AG09319 (cell line): ENCODE measurements around the gene HTR2B.
"Not testable (repeated sequence)": the region's sequence is repeated elsewhere in the genome, so short reads cannot be mapped to it uniquely, and the experiment has no call there.

Source experiments
- DNase-seq: peaks from one replicate; pipeline ENCODE4 v3.0.0-alpha.2; 2010; ENCODE audit warnings: low read depth; ENCODE audit errors: extremely low read depth
- TF ChIP-seq, protein P1 (sequence below): IDR thresholded peaks from 2 replicates; pipeline ENCODE4 v1.5.1; 2011; ENCODE audit warnings: low read depth, mild to moderate bottlenecking, inconsistent platforms, low read length, moderate library complexity

Gene HTR2B

GRCh38 chr2:231093933-231094332 lies 30.9 kb downstream of the HTR2B start:
- TF ChIP-seq, protein P1, sequence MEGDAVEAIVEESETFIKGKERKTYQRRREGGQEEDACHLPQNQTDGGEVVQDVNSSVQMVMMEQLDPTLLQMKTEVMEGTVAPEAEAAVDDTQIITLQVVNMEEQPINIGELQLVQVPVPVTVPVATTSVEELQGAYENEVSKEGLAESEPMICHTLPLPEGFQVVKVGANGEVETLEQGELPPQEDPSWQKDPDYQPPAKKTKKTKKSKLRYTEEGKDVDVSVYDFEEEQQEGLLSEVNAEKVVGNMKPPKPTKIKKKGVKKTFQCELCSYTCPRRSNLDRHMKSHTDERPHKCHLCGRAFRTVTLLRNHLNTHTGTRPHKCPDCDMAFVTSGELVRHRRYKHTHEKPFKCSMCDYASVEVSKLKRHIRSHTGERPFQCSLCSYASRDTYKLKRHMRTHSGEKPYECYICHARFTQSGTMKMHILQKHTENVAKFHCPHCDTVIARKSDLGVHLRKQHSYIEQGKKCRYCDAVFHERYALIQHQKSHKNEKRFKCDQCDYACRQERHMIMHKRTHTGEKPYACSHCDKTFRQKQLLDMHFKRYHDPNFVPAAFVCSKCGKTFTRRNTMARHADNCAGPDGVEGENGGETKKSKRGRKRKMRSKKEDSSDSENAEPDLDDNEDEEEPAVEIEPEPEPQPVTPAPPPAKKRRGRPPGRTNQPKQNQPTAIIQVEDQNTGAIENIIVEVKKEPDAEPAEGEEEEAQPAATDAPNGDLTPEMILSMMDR: no peak
- no peak for DNase-seq

GRCh38 chr2:231088754-231089153 lies 36.1 kb downstream of the HTR2B start:
- TF ChIP-seq, protein P1: no peak
- no peak for DNase-seq

GRCh38 chr2:231084565-231084964 lies 40.3 kb downstream of the HTR2B start:
- TF ChIP-seq, protein P1: no peak

DNA sequence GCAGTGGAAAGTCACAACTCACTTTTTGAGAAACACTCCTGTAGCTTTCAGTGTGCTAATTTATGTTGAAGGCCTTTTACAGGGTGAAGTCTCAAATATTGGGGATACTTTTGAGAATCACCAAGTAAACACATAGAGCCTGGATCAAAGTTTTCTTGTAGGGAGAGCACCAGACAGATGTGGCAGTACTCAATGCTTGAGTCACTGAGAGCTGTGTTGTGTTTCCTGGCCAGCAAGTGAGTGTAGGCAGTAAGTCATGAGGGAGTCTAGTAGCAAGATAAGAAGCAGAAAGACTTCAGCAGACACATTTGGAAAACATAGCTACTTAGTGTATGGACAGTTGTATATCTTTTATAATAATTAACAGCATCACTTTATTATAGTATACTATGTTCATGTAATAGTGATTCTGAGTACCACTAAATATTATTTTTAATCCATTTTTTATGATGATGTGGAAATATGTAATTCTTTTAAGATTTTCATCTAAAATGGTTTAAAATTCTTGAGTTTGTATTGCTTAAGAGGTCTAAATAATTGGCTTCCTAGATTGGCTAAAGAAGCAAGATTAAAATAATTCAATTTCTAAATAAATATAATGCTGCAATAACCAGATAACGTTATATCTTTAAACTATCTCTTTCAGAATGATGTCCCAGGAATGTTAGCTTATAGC lies 55.3 kb downstream of the HTR2B start:
- DNase-seq: no peak
- TF ChIP-seq, protein P1: no peak

More at GRCh38 chr2:231084565-231084964, 40.3 kb downstream of the HTR2B start:
- no peak for DNase-seq

GRCh38 chr2:231068525-231069222 lies 56.2 kb downstream of the HTR2B start:
- DNase-seq: no peak
- TF ChIP-seq, protein P1: no peak

- DNase-seq: not testable (repeated sequence)
These were observed 57.3 kb downstream of the HTR2B start for GRCh38 chr2:231067531-231067930.

DNA sequence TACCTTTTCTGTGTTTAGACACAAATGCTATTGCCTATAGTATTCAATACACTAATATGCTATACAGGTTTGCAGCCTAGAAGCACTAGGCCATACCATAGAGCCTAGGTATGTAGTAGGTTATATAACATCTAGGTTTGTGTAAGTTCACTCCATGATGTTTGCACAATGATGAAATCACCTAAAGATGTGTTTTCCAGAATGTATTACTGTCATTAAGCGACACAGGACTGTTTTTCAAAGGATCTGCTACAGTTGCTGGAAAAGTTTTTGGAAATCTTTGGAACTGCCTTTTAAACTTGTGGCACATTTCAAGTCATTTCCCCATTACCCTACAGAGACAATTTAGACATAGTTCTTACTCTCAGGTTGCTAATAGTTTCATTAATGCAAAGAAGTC lies 58.9 kb downstream of the HTR2B start:
- TF ChIP-seq, protein P1: no peak
- DNase-seq: no peak

DNA sequence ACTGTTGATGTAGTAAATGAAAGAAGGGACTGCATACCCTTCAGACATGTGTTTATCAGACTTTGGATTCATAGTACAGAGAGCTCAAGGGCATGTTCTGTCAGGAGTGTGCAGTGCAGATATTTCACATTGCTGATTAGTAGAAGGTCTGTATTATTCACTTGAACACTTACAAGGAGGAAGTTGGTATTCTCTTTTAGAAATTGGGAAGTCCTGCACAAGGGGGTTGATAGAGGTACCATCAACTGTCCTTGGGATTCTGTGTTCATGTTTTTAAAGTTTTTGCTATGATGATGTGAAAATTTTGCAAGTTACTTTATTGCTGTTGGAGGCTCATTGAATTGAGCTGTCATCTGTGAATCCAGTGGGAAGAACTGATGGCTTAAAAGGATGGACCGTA lies 61.5 kb downstream of the HTR2B start:
- TF ChIP-seq, protein P1: no peak
- no peak for DNase-seq
